ENCODE measurements around the gene PMF1. TPM values are rescaled to one million over a fixed set of nuclear protein-coding genes. Genes with fewer than 3 reads are reported as not detected.

PMF1 gene
- total and polyA plus RNA-seq, 2 experiments from 2014 or later = 112 to 118 TPM

DNA sequence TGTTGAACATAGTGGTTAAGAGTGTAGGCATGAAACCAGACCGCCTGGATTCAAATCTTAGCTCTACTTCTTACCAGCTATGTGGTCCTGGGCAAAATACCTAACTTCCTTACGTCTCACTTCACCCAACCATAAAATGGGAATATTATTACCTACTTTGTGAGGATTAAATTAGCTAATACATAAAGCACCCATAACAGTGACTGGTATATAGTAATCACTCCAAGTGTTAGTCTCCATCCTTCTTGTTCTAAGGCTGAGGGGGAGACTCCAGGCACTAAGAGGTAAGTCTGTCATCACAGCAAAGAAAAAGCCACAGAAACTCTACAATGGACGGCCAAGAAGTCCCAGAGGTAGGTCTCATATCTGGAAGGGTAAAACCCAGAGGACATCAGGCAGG is 67.0 kb downstream of the PMF1 start (continued):
- TF ChIP-seq, protein P1, sequence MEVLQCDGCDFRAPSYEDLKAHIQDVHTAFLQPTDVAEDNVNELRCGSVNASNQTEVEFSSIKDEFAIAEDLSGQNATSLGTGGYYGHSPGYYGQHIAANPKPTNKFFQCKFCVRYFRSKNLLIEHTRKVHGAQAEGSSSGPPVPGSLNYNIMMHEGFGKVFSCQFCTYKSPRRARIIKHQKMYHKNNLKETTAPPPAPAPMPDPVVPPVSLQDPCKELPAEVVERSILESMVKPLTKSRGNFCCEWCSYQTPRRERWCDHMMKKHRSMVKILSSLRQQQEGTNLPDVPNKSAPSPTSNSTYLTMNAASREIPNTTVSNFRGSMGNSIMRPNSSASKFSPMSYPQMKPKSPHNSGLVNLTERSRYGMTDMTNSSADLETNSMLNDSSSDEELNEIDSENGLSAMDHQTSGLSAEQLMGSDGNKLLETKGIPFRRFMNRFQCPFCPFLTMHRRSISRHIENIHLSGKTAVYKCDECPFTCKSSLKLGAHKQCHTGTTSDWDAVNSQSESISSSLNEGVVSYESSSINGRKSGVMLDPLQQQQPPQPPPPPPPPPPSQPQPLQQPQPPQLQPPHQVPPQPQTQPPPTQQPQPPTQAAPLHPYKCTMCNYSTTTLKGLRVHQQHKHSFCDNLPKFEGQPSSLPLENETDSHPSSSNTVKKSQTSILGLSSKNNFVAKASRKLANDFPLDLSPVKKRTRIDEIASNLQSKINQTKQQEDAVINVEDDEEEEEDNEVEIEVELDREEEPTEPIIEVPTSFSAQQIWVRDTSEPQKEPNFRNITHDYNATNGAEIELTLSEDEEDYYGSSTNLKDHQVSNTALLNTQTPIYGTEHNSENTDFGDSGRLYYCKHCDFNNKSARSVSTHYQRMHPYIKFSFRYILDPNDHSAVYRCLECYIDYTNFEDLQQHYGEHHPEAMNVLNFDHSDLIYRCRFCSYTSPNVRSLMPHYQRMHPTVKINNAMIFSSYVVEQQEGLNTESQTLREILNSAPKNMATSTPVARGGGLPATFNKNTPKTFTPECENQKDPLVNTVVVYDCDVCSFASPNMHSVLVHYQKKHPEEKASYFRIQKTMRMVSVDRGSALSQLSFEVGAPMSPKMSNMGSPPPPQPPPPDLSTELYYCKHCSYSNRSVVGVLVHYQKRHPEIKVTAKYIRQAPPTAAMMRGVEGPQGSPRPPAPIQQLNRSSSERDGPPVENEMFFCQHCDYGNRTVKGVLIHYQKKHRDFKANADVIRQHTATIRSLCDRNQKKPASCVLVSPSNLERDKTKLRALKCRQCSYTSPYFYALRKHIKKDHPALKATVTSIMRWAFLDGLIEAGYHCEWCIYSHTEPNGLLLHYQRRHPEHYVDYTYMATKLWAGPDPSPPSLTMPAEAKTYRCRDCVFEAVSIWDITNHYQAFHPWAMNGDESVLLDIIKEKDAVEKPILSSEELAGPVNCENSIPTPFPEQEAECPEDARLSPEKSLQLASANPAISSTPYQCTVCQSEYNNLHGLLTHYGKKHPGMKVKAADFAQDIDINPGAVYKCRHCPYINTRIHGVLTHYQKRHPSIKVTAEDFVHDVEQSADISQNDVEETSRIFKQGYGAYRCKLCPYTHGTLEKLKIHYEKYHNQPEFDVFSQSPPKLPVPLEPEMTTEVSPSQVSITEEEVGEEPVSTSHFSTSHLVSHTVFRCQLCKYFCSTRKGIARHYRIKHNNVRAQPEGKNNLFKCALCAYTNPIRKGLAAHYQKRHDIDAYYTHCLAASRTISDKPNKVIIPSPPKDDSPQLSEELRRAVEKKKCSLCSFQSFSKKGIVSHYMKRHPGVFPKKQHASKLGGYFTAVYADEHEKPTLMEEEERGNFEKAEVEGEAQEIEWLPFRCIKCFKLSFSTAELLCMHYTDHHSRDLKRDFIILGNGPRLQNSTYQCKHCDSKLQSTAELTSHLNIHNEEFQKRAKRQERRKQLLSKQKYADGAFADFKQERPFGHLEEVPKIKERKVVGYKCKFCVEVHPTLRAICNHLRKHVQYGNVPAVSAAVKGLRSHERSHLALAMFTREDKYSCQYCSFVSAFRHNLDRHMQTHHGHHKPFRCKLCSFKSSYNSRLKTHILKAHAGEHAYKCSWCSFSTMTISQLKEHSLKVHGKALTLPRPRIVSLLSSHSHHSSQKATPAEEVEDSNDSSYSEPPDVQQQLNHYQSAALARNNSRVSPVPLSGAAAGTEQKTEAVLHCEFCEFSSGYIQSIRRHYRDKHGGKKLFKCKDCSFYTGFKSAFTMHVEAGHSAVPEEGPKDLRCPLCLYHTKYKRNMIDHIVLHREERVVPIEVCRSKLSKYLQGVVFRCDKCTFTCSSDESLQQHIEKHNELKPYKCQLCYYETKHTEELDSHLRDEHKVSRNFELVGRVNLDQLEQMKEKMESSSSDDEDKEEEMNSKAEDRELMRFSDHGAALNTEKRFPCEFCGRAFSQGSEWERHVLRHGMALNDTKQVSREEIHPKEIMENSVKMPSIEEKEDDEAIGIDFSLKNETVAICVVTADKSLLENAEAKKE (CRISPR knock-in tag; IDR thresholded peaks at IDR 0.05) = no peak
- TF ChIP-seq POLR2AphosphoS5 (IDR thresholded peaks at IDR 0.05; ENCODE audit: low read depth) = no peak
- TF ChIP-seq, protein P2, sequence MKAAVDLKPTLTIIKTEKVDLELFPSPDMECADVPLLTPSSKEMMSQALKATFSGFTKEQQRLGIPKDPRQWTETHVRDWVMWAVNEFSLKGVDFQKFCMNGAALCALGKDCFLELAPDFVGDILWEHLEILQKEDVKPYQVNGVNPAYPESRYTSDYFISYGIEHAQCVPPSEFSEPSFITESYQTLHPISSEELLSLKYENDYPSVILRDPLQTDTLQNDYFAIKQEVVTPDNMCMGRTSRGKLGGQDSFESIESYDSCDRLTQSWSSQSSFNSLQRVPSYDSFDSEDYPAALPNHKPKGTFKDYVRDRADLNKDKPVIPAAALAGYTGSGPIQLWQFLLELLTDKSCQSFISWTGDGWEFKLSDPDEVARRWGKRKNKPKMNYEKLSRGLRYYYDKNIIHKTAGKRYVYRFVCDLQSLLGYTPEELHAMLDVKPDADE (IDR thresholded peaks at IDR 0.05) = no peak

DNA sequence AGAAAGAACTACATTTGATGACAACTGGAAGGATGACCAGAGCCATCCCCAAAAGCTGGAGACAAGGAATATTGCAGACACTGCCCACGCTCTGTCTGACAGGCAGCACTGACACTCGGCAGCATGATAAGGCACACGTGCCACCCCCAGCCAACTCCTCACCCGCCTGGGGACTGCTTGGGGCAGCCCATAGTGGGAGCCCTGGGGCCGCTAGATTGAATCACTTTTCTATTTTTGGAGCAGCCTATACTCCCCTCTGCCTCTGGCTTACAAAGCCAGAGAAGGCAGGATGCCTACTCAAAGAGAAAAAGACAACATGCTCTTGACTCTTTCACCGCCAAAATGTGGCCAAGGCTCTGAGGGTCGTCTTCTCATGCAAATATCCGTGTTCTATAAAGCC is 68.5 kb downstream of the PMF1 start:
- Histone ChIP-seq H3K27me3 (ENCODE audit: insufficient read depth) (no peaks in the 10 kb centered on the region), H3K27ac (ENCODE audit: low read depth) (peak overlapping the region; percentile 92; the same call in 1 of the 2 replicates), H3K9me2 (ENCODE audit: insufficient read depth) (no peaks in the 10 kb centered on the region), H3F3A (replicated peaks; ENCODE audit: low read depth) (peaks cover 26% of the 10 kb centered on the region; the same call in 1 of the 2 replicates), H3K36me3 (ENCODE audit: insufficient read depth) (peaks cover 32% of the 10 kb centered on the region), H4K20me1 (replicated peaks; ENCODE audit: insufficient read depth) (peaks cover 41% of the 10 kb centered on the region), H3K4me3 (peak overlapping the region; percentile 83), H3K4me2 (peak overlapping the region; percentile 96), H2AFZ (no peak overlapping the region), H3K4me1 (ENCODE audit: insufficient read depth) (peaks cover 16% of the 10 kb centered on the region), H3K79me2 (replicated peaks; ENCODE audit: insufficient read depth) (peaks cover 45% of the 10 kb centered on the region)
- TF ChIP-seq NANOG (IDR thresholded peaks at IDR 0.05; ENCODE audit: borderline replicate concordance) (no peak), STAT1 (IDR thresholded peaks at IDR 0.05; ENCODE audit: unreplicated experiment) (no peak), EZH2 (IDR thresholded peaks at IDR 0.05; ENCODE audit: low read depth, unreplicated experiment) (no peak), ZNF114 (CRISPR knock-in tag; IDR thresholded peaks at IDR 0.05) (no peak), JUNB (IDR thresholded peaks at IDR 0.05; ENCODE audit: unreplicated experiment) (no peak)
- TF ChIP-seq, protein P3, sequence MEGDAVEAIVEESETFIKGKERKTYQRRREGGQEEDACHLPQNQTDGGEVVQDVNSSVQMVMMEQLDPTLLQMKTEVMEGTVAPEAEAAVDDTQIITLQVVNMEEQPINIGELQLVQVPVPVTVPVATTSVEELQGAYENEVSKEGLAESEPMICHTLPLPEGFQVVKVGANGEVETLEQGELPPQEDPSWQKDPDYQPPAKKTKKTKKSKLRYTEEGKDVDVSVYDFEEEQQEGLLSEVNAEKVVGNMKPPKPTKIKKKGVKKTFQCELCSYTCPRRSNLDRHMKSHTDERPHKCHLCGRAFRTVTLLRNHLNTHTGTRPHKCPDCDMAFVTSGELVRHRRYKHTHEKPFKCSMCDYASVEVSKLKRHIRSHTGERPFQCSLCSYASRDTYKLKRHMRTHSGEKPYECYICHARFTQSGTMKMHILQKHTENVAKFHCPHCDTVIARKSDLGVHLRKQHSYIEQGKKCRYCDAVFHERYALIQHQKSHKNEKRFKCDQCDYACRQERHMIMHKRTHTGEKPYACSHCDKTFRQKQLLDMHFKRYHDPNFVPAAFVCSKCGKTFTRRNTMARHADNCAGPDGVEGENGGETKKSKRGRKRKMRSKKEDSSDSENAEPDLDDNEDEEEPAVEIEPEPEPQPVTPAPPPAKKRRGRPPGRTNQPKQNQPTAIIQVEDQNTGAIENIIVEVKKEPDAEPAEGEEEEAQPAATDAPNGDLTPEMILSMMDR (conservative IDR thresholded peaks at IDR 0.05; ENCODE audit: low read depth in 2 of 2) = no peak
- H3K27me3 Mint-ChIP-seq (ENCODE audit: insufficient read depth, low read depth, poor library complexity) = peaks cover 15% of the 10 kb centered on the region
- ATAC-seq (no peak), DNase-seq (ENCODE audit: low spot score) (no peak)
- H3K27ac Mint-ChIP-seq = peak overlapping the region; percentile 97
- H3K4me1 Mint-ChIP-seq = peaks cover 19% of the 10 kb centered on the region
- H3K36me3 Mint-ChIP-seq (ENCODE audit: low read depth) = peaks cover 26% of the 10 kb centered on the region
- H3K9me3 Mint-ChIP-seq = no peaks in the 10 kb centered on the region
- H3K4me3 Mint-ChIP-seq = peak overlapping the region; percentile 98
